Thoracic aorta (tissue), 2 donors: ENCODE data around the gene GSTM1. TPM values are rescaled to one million over a fixed set of nuclear protein-coding genes. Genes with fewer than 3 reads are reported as not detected.
"Not testable (repeated sequence)": the region's sequence is repeated elsewhere in the genome, so short reads cannot be mapped to it uniquely, and the experiment has no call there.

Experiments used
- ATAC-seq: fragments of 150-250 bp; one replicate; pipeline ENCODE4 v1.8.0; 2017; ENCODE audit warnings: low read depth; ENCODE audit not compliant: insufficient number of reproducible peaks, low FRiP score
- DNase-seq: peaks from one replicate; pipeline ENCODE4 v3.0.0-alpha.2; 2020; ENCODE audit warnings: low spot score
- H3K27ac ChIP-seq, 2 donors: fragments of 200-600 bp; sonication (generic); 1 replicate in 1 of 2; 2 replicates in 1 of 2; pipeline ENCODE4 v1.5.1; 2016; ENCODE audit warnings: mild to moderate bottlenecking in 2 of 2, moderate library complexity in 2 of 2
- H3K27me3 ChIP-seq: fragments of 200-600 bp; sonication (generic); replicated peaks from 2 replicates; pipeline ENCODE4 v1.6.0; 2016; ENCODE audit warnings: mild to moderate bottlenecking; ENCODE audit not compliant: insufficient read depth
- H3K36me3 ChIP-seq: fragments of 200-600 bp; sonication (generic); one replicate; pipeline ENCODE4 v1.5.1; 2016
- H3K4me1 ChIP-seq, 2 donors: fragments of 200-600 bp; sonication (generic); 1 replicate in 1 of 2; 2 replicates in 1 of 2; pipeline versions ENCODE4 v1.5.1 to v1.6.0; 2016; ENCODE audit warnings: low read depth in 2 of 2, mild to moderate bottlenecking in 1 of 2; ENCODE audit not compliant: control insufficient read depth in 1 of 2
- H3K4me3 ChIP-seq: fragments of 200-600 bp; sonication (generic); 2 replicates; pipeline ENCODE4 v1.5.1; 2016; ENCODE audit warnings: mild to moderate bottlenecking
- H3K9me3 ChIP-seq: fragments of 200-600 bp; sonication (generic); 2 replicates; pipeline ENCODE4 v1.5.1; 2016
- total RNA-seq, 2 donors: library from RNA; depleted of rRNA; stranded (reverse); fragments of >200 nt; gene quantifications; one replicate each; pipeline versions ENCODE4 v1.1.0 to v1.2.3, GENCODE V29; 2016
- TF ChIP-seq, protein P1 (sequence below): fragments of 200-600 bp; sonication (generic); IDR thresholded peaks from one replicate; pipeline ENCODE4 v1.5.1; 2019; ENCODE audit warnings: antibody characterized with exemption

GSTM1 gene
- total RNA-seq, 2 donors from 2014 or later, result not detected

DNA sequence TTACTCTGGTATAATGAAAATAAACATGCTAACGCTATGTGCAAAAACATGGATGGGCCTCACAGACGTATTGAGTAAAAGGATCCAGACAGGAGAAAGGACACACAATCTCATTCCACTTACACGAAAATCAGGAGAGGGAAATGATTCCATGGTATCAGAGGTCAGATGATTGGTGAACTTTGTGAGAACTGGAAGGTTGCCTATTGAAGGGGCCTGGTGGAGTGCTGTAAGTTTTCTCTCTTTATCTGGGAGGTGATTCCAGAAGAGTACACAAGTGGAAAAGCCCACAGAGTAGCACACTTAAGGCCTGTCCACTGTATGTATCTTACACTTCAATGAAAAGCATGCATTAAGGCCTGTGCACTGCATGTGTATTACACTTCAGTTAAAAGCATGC is 10.2 kb upstream of the GSTM1 start:
- ATAC-seq (no peak), DNase-seq (no peak)
- Histone ChIP-seq H3K4me3 (no peak overlapping the region), H3K27ac (no peak overlapping the region), H3K4me1 (no peaks in the 10 kb centered on the region), H3K9me3 (no peaks in the 10 kb centered on the region), H3K36me3 (no peaks in the 10 kb centered on the region), H3K27me3 (no peaks in the 10 kb centered on the region)
- TF ChIP-seq, protein P1, sequence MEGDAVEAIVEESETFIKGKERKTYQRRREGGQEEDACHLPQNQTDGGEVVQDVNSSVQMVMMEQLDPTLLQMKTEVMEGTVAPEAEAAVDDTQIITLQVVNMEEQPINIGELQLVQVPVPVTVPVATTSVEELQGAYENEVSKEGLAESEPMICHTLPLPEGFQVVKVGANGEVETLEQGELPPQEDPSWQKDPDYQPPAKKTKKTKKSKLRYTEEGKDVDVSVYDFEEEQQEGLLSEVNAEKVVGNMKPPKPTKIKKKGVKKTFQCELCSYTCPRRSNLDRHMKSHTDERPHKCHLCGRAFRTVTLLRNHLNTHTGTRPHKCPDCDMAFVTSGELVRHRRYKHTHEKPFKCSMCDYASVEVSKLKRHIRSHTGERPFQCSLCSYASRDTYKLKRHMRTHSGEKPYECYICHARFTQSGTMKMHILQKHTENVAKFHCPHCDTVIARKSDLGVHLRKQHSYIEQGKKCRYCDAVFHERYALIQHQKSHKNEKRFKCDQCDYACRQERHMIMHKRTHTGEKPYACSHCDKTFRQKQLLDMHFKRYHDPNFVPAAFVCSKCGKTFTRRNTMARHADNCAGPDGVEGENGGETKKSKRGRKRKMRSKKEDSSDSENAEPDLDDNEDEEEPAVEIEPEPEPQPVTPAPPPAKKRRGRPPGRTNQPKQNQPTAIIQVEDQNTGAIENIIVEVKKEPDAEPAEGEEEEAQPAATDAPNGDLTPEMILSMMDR, result no peak

DNA sequence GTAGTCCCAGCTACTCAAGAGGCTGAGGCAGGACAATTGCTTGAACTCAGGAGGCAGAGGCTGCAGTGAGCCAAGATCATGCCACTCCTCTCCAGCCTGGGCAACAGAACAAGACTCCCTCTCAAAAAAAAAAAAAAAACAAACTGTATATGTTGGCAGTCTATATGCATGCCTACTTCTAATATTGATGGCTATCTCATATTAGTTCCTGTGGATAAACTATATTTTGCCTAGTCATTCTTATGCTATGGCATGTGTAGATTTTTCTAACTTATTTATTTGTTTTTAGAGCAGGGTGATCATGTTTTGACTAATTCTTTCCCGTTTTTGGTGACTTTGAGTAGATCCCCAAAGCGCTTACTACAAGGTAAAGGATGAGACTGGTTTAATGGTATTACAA is 9.0 kb upstream of the GSTM1 start:
- not testable (repeated sequence) for H3K27ac ChIP-seq, ATAC-seq, H3K4me3 ChIP-seq, DNase-seq, H3K27me3 ChIP-seq, H3K4me1 ChIP-seq, H3K36me3 ChIP-seq, H3K9me3 ChIP-seq

DNA sequence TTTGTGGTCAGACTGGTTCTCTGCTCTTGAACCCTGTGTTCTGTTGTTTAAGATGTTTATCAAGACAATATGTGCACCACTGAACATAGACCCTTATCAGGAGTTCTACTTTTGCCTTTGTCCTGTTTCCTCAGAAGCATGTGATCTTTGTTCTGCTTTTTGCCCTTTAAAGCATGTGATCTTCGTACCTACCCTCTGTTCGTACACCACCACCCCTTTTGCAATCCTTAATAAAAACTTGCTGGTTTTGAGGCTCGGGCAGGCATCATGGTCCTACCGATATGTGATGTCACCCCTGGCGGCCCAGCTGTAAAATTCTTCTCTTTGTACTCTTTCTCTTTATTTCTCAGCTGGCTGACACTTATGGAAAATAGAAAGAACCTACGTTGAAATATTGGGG is 2.8 kb upstream of the GSTM1 start:
- H3K9me3 ChIP-seq, H3K27ac ChIP-seq, H3K27me3 ChIP-seq, ATAC-seq, H3K4me1 ChIP-seq, H3K4me3 ChIP-seq, DNase-seq, H3K36me3 ChIP-seq: not testable (repeated sequence)

DNA sequence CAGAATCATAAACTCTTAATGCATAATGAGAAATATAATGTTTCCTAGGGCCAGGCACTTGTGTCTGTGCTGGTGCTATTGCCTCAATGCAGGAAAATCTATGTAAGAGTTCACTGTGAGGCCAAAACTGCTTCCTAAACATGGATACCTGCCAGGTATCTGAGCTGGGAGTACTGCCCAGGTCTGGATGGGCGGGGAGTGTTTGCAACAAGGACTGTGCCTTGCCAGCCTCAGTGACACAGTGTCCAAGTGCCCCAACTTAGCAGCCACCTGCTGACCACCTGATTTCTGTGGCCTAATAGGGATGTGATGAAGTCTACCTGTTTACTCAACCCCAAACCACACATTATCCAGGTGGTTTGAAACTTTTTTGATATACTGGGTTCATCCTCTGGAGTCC is 2.2 kb upstream of the GSTM1 start:
- not testable (repeated sequence) for H3K36me3 ChIP-seq, ATAC-seq, H3K9me3 ChIP-seq, H3K27me3 ChIP-seq, H3K27ac ChIP-seq, H3K4me3 ChIP-seq, H3K4me1 ChIP-seq, DNase-seq

DNA sequence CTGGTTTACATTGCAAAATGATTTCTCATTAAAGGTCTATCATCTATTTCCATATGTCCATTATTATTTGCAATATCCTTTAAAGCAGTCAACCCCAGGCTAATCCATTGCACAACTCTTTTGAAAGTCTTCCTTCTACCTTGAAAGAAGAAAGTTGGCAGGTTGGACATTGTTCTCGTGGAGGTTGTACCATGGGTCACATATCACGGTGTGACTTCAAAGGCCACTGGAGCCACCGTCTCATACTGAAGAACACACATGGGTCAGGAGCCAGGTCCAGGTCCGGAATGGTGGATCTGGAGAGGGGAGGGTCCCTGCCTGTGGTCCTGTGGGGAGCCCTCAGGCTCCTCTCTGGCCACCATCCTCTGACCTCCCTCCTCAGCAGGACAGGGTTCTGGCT is 1.7 kb upstream of the GSTM1 start:
- H3K4me3 ChIP-seq, DNase-seq: not testable (repeated sequence)

DNA sequence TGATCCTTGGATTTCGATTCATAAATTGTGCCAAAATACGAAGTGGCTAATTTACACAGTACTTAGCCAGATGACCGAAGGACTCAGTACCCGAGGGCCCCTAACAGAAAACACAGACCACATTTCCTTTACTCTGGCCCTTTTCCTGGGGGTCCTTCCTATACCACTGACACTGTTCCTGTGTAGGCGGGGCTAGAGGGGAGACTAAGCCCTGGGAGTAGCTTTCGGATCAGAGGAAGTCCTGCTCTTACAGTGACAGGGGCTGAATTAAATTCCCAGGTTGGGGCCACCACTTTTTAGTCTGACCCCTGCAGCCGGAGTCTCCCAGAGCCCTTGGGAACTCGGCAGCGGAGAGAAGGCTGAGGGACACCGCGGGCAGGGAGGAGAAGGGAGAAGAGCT is 508 bp upstream of the GSTM1 start:
- H3K4me1 ChIP-seq, ATAC-seq, H3K36me3 ChIP-seq, H3K27me3 ChIP-seq, DNase-seq, H3K9me3 ChIP-seq, H3K27ac ChIP-seq, H3K4me3 ChIP-seq: not testable (repeated sequence)

More for the DNA sequence above, 1.7 kb upstream of the GSTM1 start:
- not testable (repeated sequence) for H3K36me3 ChIP-seq, H3K27me3 ChIP-seq, H3K27ac ChIP-seq, ATAC-seq, H3K4me1 ChIP-seq, H3K9me3 ChIP-seq

DNA sequence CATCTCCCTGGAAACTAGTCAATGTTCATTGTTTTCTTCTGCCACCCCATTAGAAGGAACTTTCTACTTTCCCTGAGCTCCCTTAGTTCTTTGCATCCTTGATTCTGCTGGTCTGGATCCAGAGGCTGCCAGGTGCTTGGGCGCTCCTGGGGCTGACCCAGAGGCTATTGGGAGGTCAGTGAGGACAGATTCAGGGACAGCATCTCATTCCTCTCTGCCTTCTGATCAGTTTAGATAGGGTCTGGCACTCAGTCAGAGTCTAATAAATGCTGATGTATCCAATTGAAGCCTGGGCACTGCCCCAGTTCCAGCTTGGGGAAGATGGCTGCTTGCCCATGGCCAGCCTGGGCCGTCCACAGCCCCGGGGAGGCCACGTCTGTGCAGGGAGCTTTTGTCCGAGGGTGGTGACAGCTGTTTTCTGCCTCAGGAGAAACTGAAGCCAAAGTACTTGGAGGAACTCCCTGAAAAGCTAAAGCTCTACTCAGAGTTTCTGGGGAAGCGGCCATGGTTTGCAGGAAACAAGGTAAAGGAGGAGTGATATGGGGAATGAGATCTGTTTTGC is 2.3 kb downstream of the GSTM1 start:
- no peak overlapping the region for H3K4me3 ChIP-seq
- ATAC-seq (no peak), DNase-seq (no peak)
- no peaks in the 10 kb centered on the region for H3K9me3 ChIP-seq
- TF ChIP-seq, protein P1, result no peak
- H3K27me3 ChIP-seq, result no peaks in the 10 kb centered on the region
- H3K36me3 ChIP-seq, result no peaks in the 10 kb centered on the region
- H3K4me1 ChIP-seq, result no peaks in the 10 kb centered on the region
- H3K27ac ChIP-seq, result no peak overlapping the region

DNA sequence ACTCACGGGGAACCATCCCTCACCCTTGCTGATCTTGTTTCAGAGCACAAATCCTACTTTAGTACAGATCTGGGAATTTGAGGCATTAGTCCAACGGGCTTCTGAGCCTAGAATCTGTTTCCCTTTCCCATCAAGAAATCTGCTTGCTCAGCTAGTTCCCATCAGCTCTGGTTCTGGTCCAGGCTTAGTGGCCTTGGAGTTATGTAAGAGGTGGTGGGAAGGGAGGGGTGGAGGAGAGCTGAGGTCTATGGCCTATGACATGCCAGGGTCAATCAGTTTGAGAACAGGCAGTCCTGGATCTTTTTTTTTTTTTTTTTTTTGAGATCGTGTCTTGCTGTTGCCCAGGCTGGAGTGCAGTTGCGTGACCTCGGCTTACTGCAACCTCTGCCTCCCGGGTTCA is 4.1 kb downstream of the GSTM1 start:
- no peak for ATAC-seq
- no peaks in the 10 kb centered on the region for H3K36me3 ChIP-seq
- H3K4me3 ChIP-seq, result no peak overlapping the region

DNA sequence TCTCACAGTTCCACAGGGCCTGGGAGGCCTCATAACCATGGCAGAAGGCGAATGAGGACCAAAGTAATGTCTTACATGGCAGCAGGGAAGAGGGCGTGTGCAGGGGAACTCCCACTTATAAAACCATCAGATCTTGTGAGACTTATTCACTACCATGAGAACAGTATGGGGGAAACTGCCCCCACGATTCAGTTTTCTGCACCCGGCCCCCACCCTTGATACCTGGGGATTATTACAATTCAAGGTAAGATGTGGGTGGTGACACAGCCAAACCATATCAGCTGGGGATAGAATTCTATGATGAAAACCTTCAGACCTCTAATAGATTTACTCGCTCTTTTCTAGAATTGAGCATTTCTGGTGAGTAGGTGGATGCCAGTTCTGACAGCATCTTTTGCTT is 6.8 kb downstream of the GSTM1 start:
- H3K9me3 ChIP-seq, H3K36me3 ChIP-seq, ATAC-seq, H3K27ac ChIP-seq, H3K4me3 ChIP-seq, H3K4me1 ChIP-seq, DNase-seq, H3K27me3 ChIP-seq: not testable (repeated sequence)

More for the DNA sequence above, 4.1 kb downstream of the GSTM1 start:
- no peak overlapping the region for H3K27ac ChIP-seq
- no peaks in the 10 kb centered on the region for H3K9me3 ChIP-seq
- no peaks in the 10 kb centered on the region for H3K27me3 ChIP-seq
- no peak for DNase-seq
- TF ChIP-seq, protein P1, result no peak
- H3K4me1 ChIP-seq, result no peaks in the 10 kb centered on the region

DNA sequence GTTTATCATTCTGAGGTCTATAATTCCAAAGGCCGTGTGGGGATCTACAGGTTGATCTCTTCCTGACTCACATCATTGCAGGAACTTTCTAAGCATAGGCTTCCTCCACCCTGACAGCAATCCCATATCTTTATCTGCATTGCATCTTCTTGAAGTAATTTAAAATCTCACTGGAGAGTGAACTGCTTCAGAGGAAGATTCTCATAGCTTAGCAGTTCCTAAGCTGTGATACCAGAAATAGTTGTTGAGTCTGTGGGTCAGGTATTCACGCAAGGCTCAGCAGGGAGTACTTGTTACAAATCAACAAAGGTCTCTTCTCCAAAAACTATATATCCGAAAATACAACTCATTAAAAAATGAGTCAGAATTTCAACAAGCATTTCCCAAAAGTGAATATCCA is 7.5 kb downstream of the GSTM1 start:
- not testable (repeated sequence) for H3K27ac ChIP-seq, H3K9me3 ChIP-seq, H3K4me1 ChIP-seq, H3K27me3 ChIP-seq, ATAC-seq, H3K36me3 ChIP-seq, H3K4me3 ChIP-seq, DNase-seq
